A549 (cell line): ENCODE results near the gene FHAD1.

Source experiments
- ESRRA ChIP-seq: fragments of 150-350 bp; IDR thresholded peaks from 2 replicates; pipeline ENCODE4 v1.6.1; 2014; ENCODE audit warnings: mild to moderate bottlenecking, low read length, borderline replicate concordance
- POLR2A ChIP-seq: IDR thresholded peaks from 2 replicates; pipeline ENCODE4 v1.6.1; 2012; ENCODE audit warnings: mild to moderate bottlenecking, low read length
- TF ChIP-seq, protein P1 (sequence below): fragments of 450-650 bp; IDR thresholded peaks from 2 replicates; pipeline ENCODE4 v1.6.1; 2014; ENCODE audit warnings: antibody characterized with exemption
- TF ChIP-seq, protein P2 (sequence below): IDR thresholded peaks from 2 replicates; pipeline ENCODE4 v1.6.1; 2012; ENCODE audit warnings: low read depth, borderline replicate concordance

DNA sequence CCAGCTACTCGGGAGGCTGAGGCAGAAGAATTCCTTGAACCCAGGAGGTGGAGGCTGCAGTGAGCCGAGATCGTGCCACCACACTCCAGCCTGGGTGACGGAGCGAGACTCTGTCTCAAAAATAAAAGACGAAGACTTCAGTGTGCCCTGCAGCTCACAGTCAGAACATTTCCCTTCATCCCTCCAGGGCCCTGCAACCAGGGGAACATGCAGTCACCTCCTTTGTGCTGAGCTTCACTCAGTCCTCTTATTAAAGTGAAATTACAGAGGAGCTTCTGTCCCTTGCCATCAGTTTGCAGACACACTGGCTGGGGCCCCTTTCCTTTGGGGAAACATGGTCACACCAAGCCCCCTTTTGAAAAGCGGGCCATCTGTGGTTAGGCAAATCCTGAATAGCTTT lies 24.2 kb downstream of the FHAD1 start:
- TF ChIP-seq ESRRA (no peak), POLR2A (no peak)
- TF ChIP-seq, protein P1, sequence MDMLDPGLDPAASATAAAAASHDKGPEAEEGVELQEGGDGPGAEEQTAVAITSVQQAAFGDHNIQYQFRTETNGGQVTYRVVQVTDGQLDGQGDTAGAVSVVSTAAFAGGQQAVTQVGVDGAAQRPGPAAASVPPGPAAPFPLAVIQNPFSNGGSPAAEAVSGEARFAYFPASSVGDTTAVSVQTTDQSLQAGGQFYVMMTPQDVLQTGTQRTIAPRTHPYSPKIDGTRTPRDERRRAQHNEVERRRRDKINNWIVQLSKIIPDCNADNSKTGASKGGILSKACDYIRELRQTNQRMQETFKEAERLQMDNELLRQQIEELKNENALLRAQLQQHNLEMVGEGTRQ = no peak
- TF ChIP-seq, protein P2, sequence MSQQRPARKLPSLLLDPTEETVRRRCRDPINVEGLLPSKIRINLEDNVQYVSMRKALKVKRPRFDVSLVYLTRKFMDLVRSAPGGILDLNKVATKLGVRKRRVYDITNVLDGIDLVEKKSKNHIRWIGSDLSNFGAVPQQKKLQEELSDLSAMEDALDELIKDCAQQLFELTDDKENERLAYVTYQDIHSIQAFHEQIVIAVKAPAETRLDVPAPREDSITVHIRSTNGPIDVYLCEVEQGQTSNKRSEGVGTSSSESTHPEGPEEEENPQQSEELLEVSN = no peak
